ENCODE results near the gene NGEF. TPM values are rescaled to one million over a fixed set of nuclear protein-coding genes. Genes with fewer than 3 reads are reported as not detected.

The NGEF gene
- polyA plus RNA-seq, 2 donors, result 8.4 to 11.4 TPM

- no peak overlapping the region for H3K4me3 ChIP-seq (ENCODE audit: low read depth in 1 of 2, low read length in 2 of 2)
- no peaks in the 10 kb centered on the region for H3K9me3 ChIP-seq (ENCODE audit: control insufficient read depth in 2 of 2, insufficient read depth in 1 of 2, low read depth in 1 of 2, low read length in 1 of 2)
- H3K27me3 ChIP-seq (ENCODE audit: control insufficient read depth in 1 of 2, insufficient read depth in 2 of 2, low read length in 2 of 2), result no peaks in the 10 kb centered on the region
- WGBS, 2 donors, result 74 to 76% methylated on average over 18 of the region's 18 CpGs
- peaks cover 0 to 6% of the 10 kb centered on the region in 2 donors for H3K4me1 ChIP-seq (ENCODE audit: control insufficient read depth in 2 of 2, insufficient read depth in 2 of 2, low read length in 1 of 2)
- no peak overlapping the region for H3K27ac ChIP-seq (ENCODE audit: low read depth in 2 of 2, low read length in 1 of 2)
- no peaks in the 10 kb centered on the region for H3K36me3 ChIP-seq (ENCODE audit: control insufficient read depth in 2 of 2, insufficient read depth in 2 of 2, low read length in 1 of 2)
Measured at GRCh38 chr2:232898592-232899543, 114.2 kb downstream of the NGEF start.

- WGBS, 2 donors, result 90% methylated on average over 24 of the region's 24 CpGs
- Histone ChIP-seq H3K27ac (ENCODE audit: low read depth in 2 of 2, low read length in 1 of 2) (no peak overlapping the region), H3K4me3 (ENCODE audit: low read depth in 1 of 2, low read length in 2 of 2) (no peak overlapping the region), H3K9me3 (ENCODE audit: control insufficient read depth in 2 of 2, insufficient read depth in 1 of 2, low read depth in 1 of 2, low read length in 1 of 2) (no peaks in the 10 kb centered on the region), H3K4me1 (ENCODE audit: control insufficient read depth in 2 of 2, insufficient read depth in 2 of 2, low read length in 1 of 2) (peaks cover 0 to 6% of the 10 kb centered on the region in 2 donors), H3K36me3 (ENCODE audit: control insufficient read depth in 2 of 2, insufficient read depth in 2 of 2, low read length in 1 of 2) (peaks cover 0 to 2% of the 10 kb centered on the region in 2 donors), H3K27me3 (ENCODE audit: control insufficient read depth in 1 of 2, insufficient read depth in 2 of 2, low read length in 2 of 2) (no peaks in the 10 kb centered on the region)
Measured at GRCh38 chr2:232897598-232898408, 115.3 kb downstream of the NGEF start.

GRCh38 chr2:232896720-232897597, 116.1 kb downstream of the NGEF start:
- no peaks in the 10 kb centered on the region for H3K9me3 ChIP-seq (ENCODE audit: control insufficient read depth in 2 of 2, insufficient read depth in 1 of 2, low read depth in 1 of 2, low read length in 1 of 2)
- H3K27ac ChIP-seq (ENCODE audit: low read depth in 2 of 2, low read length in 1 of 2), result no peak overlapping the region
- 92 to 95% methylated on average over 8 to 9 of the region's 9 CpGs for WGBS, 2 donors
- no peaks in the 10 kb centered on the region for H3K27me3 ChIP-seq (ENCODE audit: control insufficient read depth in 1 of 2, insufficient read depth in 2 of 2, low read length in 2 of 2)
- H3K4me3 ChIP-seq (ENCODE audit: low read depth in 1 of 2, low read length in 2 of 2), result no peak overlapping the region
- H3K36me3 ChIP-seq (ENCODE audit: control insufficient read depth in 2 of 2, insufficient read depth in 2 of 2, low read length in 1 of 2), result peaks cover 0 to 2% of the 10 kb centered on the region in 2 donors
- peaks cover 0 to 3% of the 10 kb centered on the region in 2 donors for H3K4me1 ChIP-seq (ENCODE audit: control insufficient read depth in 2 of 2, insufficient read depth in 2 of 2, low read length in 1 of 2)

GRCh38 chr2:232896111-232896510, 116.9 kb downstream of the NGEF start:
- Histone ChIP-seq H3K27me3 (ENCODE audit: control insufficient read depth in 1 of 2, insufficient read depth in 2 of 2, low read length in 2 of 2) (no peaks in the 10 kb centered on the region), H3K4me1 (ENCODE audit: control insufficient read depth in 2 of 2, insufficient read depth in 2 of 2, low read length in 1 of 2) (peaks cover 0 to 5% of the 10 kb centered on the region in 2 donors), H3K36me3 (ENCODE audit: control insufficient read depth in 2 of 2, insufficient read depth in 2 of 2, low read length in 1 of 2) (peaks cover 0 to 2% of the 10 kb centered on the region in 2 donors), H3K9me3 (ENCODE audit: control insufficient read depth in 2 of 2, insufficient read depth in 1 of 2, low read depth in 1 of 2, low read length in 1 of 2) (no peaks in the 10 kb centered on the region), H3K4me3 (ENCODE audit: low read depth in 1 of 2, low read length in 2 of 2) (no peak overlapping the region), H3K27ac (ENCODE audit: low read depth in 2 of 2, low read length in 1 of 2) (no peak overlapping the region)

GRCh38 chr2:232894746-232895145, 118.3 kb downstream of the NGEF start:
- no peak overlapping the region for H3K27ac ChIP-seq (ENCODE audit: low read depth in 2 of 2, low read length in 1 of 2)
- H3K4me1 ChIP-seq (ENCODE audit: control insufficient read depth in 2 of 2, insufficient read depth in 2 of 2, low read length in 1 of 2), result peaks cover 0 to 10% of the 10 kb centered on the region in 2 donors
- no peaks in the 10 kb centered on the region for H3K9me3 ChIP-seq (ENCODE audit: control insufficient read depth in 2 of 2, insufficient read depth in 1 of 2, low read depth in 1 of 2, low read length in 1 of 2)
- H3K36me3 ChIP-seq (ENCODE audit: control insufficient read depth in 2 of 2, insufficient read depth in 2 of 2, low read length in 1 of 2), result peaks cover 0 to 4% of the 10 kb centered on the region in 2 donors
- WGBS, 2 donors, result 90 to 93% methylated on average over 19 of the region's 19 CpGs
- H3K4me3 ChIP-seq (ENCODE audit: low read depth in 1 of 2, low read length in 2 of 2), result no peak overlapping the region
- H3K27me3 ChIP-seq (ENCODE audit: control insufficient read depth in 1 of 2, insufficient read depth in 2 of 2, low read length in 2 of 2), result no peaks in the 10 kb centered on the region

GRCh38 chr2:232894251-232894650, 118.8 kb downstream of the NGEF start:
- Histone ChIP-seq H3K27ac (ENCODE audit: low read depth in 2 of 2, low read length in 1 of 2) (no peak overlapping the region), H3K4me1 (ENCODE audit: control insufficient read depth in 2 of 2, insufficient read depth in 2 of 2, low read length in 1 of 2) (peaks cover 0 to 10% of the 10 kb centered on the region in 2 donors), H3K9me3 (ENCODE audit: control insufficient read depth in 2 of 2, insufficient read depth in 1 of 2, low read depth in 1 of 2, low read length in 1 of 2) (no peaks in the 10 kb centered on the region), H3K27me3 (ENCODE audit: control insufficient read depth in 1 of 2, insufficient read depth in 2 of 2, low read length in 2 of 2) (no peaks in the 10 kb centered on the region), H3K4me3 (ENCODE audit: low read depth in 1 of 2, low read length in 2 of 2) (no peak overlapping the region), H3K36me3 (ENCODE audit: control insufficient read depth in 2 of 2, insufficient read depth in 2 of 2, low read length in 1 of 2) (peaks cover 0 to 4% of the 10 kb centered on the region in 2 donors)
- WGBS, 2 donors, result 91 to 92% methylated on average over 9 of the region's 9 CpGs

GRCh38 chr2:232893834-232894233, 119.2 kb downstream of the NGEF start:
- Histone ChIP-seq H3K27ac (ENCODE audit: low read depth in 2 of 2, low read length in 1 of 2) (no peak overlapping the region), H3K9me3 (ENCODE audit: control insufficient read depth in 2 of 2, insufficient read depth in 1 of 2, low read depth in 1 of 2, low read length in 1 of 2) (no peaks in the 10 kb centered on the region), H3K4me3 (ENCODE audit: low read depth in 1 of 2, low read length in 2 of 2) (no peak overlapping the region), H3K27me3 (ENCODE audit: control insufficient read depth in 1 of 2, insufficient read depth in 2 of 2, low read length in 2 of 2) (no peaks in the 10 kb centered on the region), H3K36me3 (ENCODE audit: control insufficient read depth in 2 of 2, insufficient read depth in 2 of 2, low read length in 1 of 2) (peaks cover 0 to 4% of the 10 kb centered on the region in 2 donors), H3K4me1 (ENCODE audit: control insufficient read depth in 2 of 2, insufficient read depth in 2 of 2, low read length in 1 of 2) (peaks cover 0 to 10% of the 10 kb centered on the region in 2 donors)
- WGBS, 2 donors, result 92 to 96% methylated on average over 8 of the region's 8 CpGs

- Histone ChIP-seq H3K4me1 (ENCODE audit: control insufficient read depth in 2 of 2, insufficient read depth in 2 of 2, low read length in 1 of 2) (peaks cover 0 to 10% of the 10 kb centered on the region in 2 donors), H3K27me3 (ENCODE audit: control insufficient read depth in 1 of 2, insufficient read depth in 2 of 2, low read length in 2 of 2) (no peaks in the 10 kb centered on the region), H3K27ac (ENCODE audit: low read depth in 2 of 2, low read length in 1 of 2) (no peak overlapping the region), H3K9me3 (ENCODE audit: control insufficient read depth in 2 of 2, insufficient read depth in 1 of 2, low read depth in 1 of 2, low read length in 1 of 2) (no peaks in the 10 kb centered on the region), H3K4me3 (ENCODE audit: low read depth in 1 of 2, low read length in 2 of 2) (no peak overlapping the region), H3K36me3 (ENCODE audit: control insufficient read depth in 2 of 2, insufficient read depth in 2 of 2, low read length in 1 of 2) (peaks cover 0 to 4% of the 10 kb centered on the region in 2 donors)
- WGBS, 2 donors, result 90 to 92% methylated on average over 20 of the region's 20 CpGs
Measured at GRCh38 chr2:232892843-232893242, 120.2 kb downstream of the NGEF start.

GRCh38 chr2:232892221-232892620, 120.8 kb downstream of the NGEF start:
- no peaks in the 10 kb centered on the region for H3K9me3 ChIP-seq (ENCODE audit: control insufficient read depth in 2 of 2, insufficient read depth in 1 of 2, low read depth in 1 of 2, low read length in 1 of 2)
- H3K4me1 ChIP-seq (ENCODE audit: control insufficient read depth in 2 of 2, insufficient read depth in 2 of 2, low read length in 1 of 2), result peaks cover 0 to 10% of the 10 kb centered on the region in 2 donors
- H3K4me3 ChIP-seq (ENCODE audit: low read depth in 1 of 2, low read length in 2 of 2), result no peak overlapping the region
- H3K36me3 ChIP-seq (ENCODE audit: control insufficient read depth in 2 of 2, insufficient read depth in 2 of 2, low read length in 1 of 2), result peaks cover 0 to 6% of the 10 kb centered on the region in 2 donors
- WGBS, 2 donors, result 92 to 95% methylated on average over 13 of the region's 13 CpGs
- H3K27me3 ChIP-seq (ENCODE audit: control insufficient read depth in 1 of 2, insufficient read depth in 2 of 2, low read length in 2 of 2), result no peaks in the 10 kb centered on the region
- H3K27ac ChIP-seq (ENCODE audit: low read depth in 2 of 2, low read length in 1 of 2), result no peak overlapping the region
